Duodenal mucosa (tissue), 2 donors: Measurements from ENCODE around the gene DPF1.

Experiments used
- H3K27ac ChIP-seq: one replicate; pipeline ENCODE4 v1.7.0; 2013; ENCODE audit warnings: low read depth, low read length
- H3K27me3 ChIP-seq, 2 donors: one replicate each; pipeline ENCODE4 v1.7.0; 2013; ENCODE audit warnings: low read length in 2 of 2, control low read depth in 1 of 2; ENCODE audit not compliant: insufficient read depth in 2 of 2, control insufficient read depth in 1 of 2
- H3K36me3 ChIP-seq, 2 donors: one replicate each; pipeline ENCODE4 v1.7.0; 2013; ENCODE audit warnings: low read length in 2 of 2, control low read depth in 1 of 2; ENCODE audit not compliant: insufficient read depth in 2 of 2, control insufficient read depth in 1 of 2
- H3K4me1 ChIP-seq, 2 donors: one replicate each; pipeline ENCODE4 v1.7.0; 2013; ENCODE audit warnings: low read length in 2 of 2, control low read depth in 1 of 2; ENCODE audit not compliant: insufficient read depth in 2 of 2, control insufficient read depth in 1 of 2
- H3K4me3 ChIP-seq, 2 donors: one replicate each; pipeline ENCODE4 v1.7.0; 2013; ENCODE audit warnings: low read length in 2 of 2, low read depth in 1 of 2
- H3K9ac ChIP-seq, 2 donors: one replicate each; pipeline ENCODE4 v1.7.0; 2013; ENCODE audit warnings: low read length in 2 of 2, low read depth in 1 of 2
- H3K9me3 ChIP-seq, 2 donors: one replicate each; pipeline ENCODE4 v1.7.0; 2013; ENCODE audit warnings: low read length in 2 of 2, control low read depth in 1 of 2; ENCODE audit not compliant: control insufficient read depth in 1 of 2

The DPF1 gene

GRCh38 chr19:38201731-38202130 lies 22.3 kb downstream of the DPF1 start:
- H3K36me3 ChIP-seq = peaks cover 11 to 83% of the 10 kb centered on the region in 2 donors

GRCh38 chr19:38199340-38199739 lies 24.7 kb downstream of the DPF1 start:
- Histone ChIP-seq H3K27ac (no peak overlapping the region), H3K36me3 (peaks cover 16 to 83% of the 10 kb centered on the region in 2 donors)

More at GRCh38 chr19:38201731-38202130, 22.3 kb downstream of the DPF1 start:
- Histone ChIP-seq H3K4me3 (no peak overlapping the region), H3K9ac (no peak overlapping the region), H3K27me3 (no peaks in the 10 kb centered on the region), H3K4me1 (no peaks in the 10 kb centered on the region), H3K27ac (no peak overlapping the region), H3K9me3 (no peaks in the 10 kb centered on the region)

GRCh38 chr19:38197937-38198704 lies 25.9 kb downstream of the DPF1 start:
- Histone ChIP-seq H3K9ac (no peak overlapping the region), H3K4me1 (no peaks in the 10 kb centered on the region), H3K9me3 (no peaks in the 10 kb centered on the region), H3K4me3 (no peak overlapping the region), H3K27me3 (no peaks in the 10 kb centered on the region), H3K36me3 (peaks cover 8 to 77% of the 10 kb centered on the region in 2 donors), H3K27ac (no peak overlapping the region)

More at GRCh38 chr19:38199340-38199739, 24.7 kb downstream of the DPF1 start:
- Histone ChIP-seq H3K9me3 (no peaks in the 10 kb centered on the region), H3K4me3 (no peak overlapping the region), H3K9ac (no peak overlapping the region), H3K4me1 (no peaks in the 10 kb centered on the region), H3K27me3 (no peaks in the 10 kb centered on the region)

GRCh38 chr19:38196948-38197656 lies 26.9 kb downstream of the DPF1 start:
- Histone ChIP-seq H3K4me3 (no peak overlapping the region), H3K9ac (no peak overlapping the region), H3K4me1 (no peaks in the 10 kb centered on the region), H3K36me3 (peaks cover 8 to 77% of the 10 kb centered on the region in 2 donors), H3K9me3 (no peaks in the 10 kb centered on the region), H3K27me3 (no peaks in the 10 kb centered on the region), H3K27ac (no peak overlapping the region)

GRCh38 chr19:38196245-38196837 lies 27.7 kb downstream of the DPF1 start:
- H3K36me3 ChIP-seq = peaks cover 5 to 76% of the 10 kb centered on the region in 2 donors
- no peaks in the 10 kb centered on the region for H3K4me1 ChIP-seq

GRCh38 chr19:38195237-38195636 lies 28.8 kb downstream of the DPF1 start:
- no peak overlapping the region for H3K27ac ChIP-seq
- H3K9me3 ChIP-seq = no peaks in the 10 kb centered on the region
- H3K36me3 ChIP-seq = peaks cover 5 to 73% of the 10 kb centered on the region in 2 donors
- no peak overlapping the region for H3K9ac ChIP-seq
- H3K4me1 ChIP-seq = no peaks in the 10 kb centered on the region
- no peak overlapping the region for H3K4me3 ChIP-seq
- no peaks in the 10 kb centered on the region for H3K27me3 ChIP-seq

More at GRCh38 chr19:38196245-38196837, 27.7 kb downstream of the DPF1 start:
- no peak overlapping the region for H3K4me3 ChIP-seq
- no peaks in the 10 kb centered on the region for H3K9me3 ChIP-seq
- H3K27ac ChIP-seq = no peak overlapping the region
- H3K9ac ChIP-seq = no peak overlapping the region
- no peaks in the 10 kb centered on the region for H3K27me3 ChIP-seq

- no peaks in the 10 kb centered on the region for H3K9me3 ChIP-seq
- no peak overlapping the region for H3K4me3 ChIP-seq
- no peak overlapping the region for H3K27ac ChIP-seq
- H3K4me1 ChIP-seq = no peaks in the 10 kb centered on the region
- H3K27me3 ChIP-seq = no peaks in the 10 kb centered on the region
- H3K9ac ChIP-seq = no peak overlapping the region
- peaks cover 5 to 75% of the 10 kb centered on the region in 2 donors for H3K36me3 ChIP-seq
Measured at GRCh38 chr19:38194061-38194701, 29.8 kb downstream of the DPF1 start.

- Histone ChIP-seq H3K9ac (no peak overlapping the region), H3K4me1 (no peaks in the 10 kb centered on the region), H3K27me3 (no peaks in the 10 kb centered on the region), H3K27ac (no peak overlapping the region), H3K36me3 (peaks cover 5 to 72% of the 10 kb centered on the region in 2 donors), H3K9me3 (no peaks in the 10 kb centered on the region), H3K4me3 (no peak overlapping the region)
Measured at GRCh38 chr19:38193445-38193844, 30.6 kb downstream of the DPF1 start.

GRCh38 chr19:38191747-38192146 lies 32.3 kb downstream of the DPF1 start:
- no peak overlapping the region for H3K9ac ChIP-seq
- H3K9me3 ChIP-seq = no peaks in the 10 kb centered on the region
- H3K36me3 ChIP-seq = peaks cover 5 to 56% of the 10 kb centered on the region in 2 donors
- H3K4me3 ChIP-seq = no peak overlapping the region
- no peaks in the 10 kb centered on the region for H3K27me3 ChIP-seq
- H3K4me1 ChIP-seq = no peaks in the 10 kb centered on the region
- H3K27ac ChIP-seq = no peak overlapping the region
